HepG2 (cell line): ENCODE measurements around the gene GDF15. TPM values are rescaled to one million over a fixed set of nuclear protein-coding genes. Genes with fewer than 3 reads are reported as not detected.

Experiments used
- CCDC6 ChIP-seq: sonication (generic); formaldehyde crosslinking; IDR thresholded peaks from 2 replicates; pipeline ENCODE4 v1.8.1; 2022; ENCODE audit warnings: mild to moderate bottlenecking, missing genetic modification reagents, moderate library complexity
- EP300 ChIP-seq, 3 experiments: sonication (generic) in 1 of 3; formaldehyde crosslinking in 1 of 3; IDR thresholded peaks; 2 replicates each; pipeline versions ENCODE4 v1.5.1 to v1.6.1; 2011 to 2020; ENCODE audit warnings: low read depth in 2 of 3, low read length in 2 of 3, borderline replicate concordance in 1 of 3, improper control_type of control experiment in 1 of 3, mild to moderate bottlenecking in 1 of 3, missing genetic modification reagents in 1 of 3, moderate library complexity in 1 of 3
- FOXK1 ChIP-seq: sonication (generic); formaldehyde crosslinking; IDR thresholded peaks from 2 replicates; pipeline ENCODE4 v1.4.0; 2020; ENCODE audit warnings: low read depth, missing genetic modification reagents, borderline replicate concordance
- GZF1 ChIP-seq: sonication (generic); formaldehyde crosslinking; IDR thresholded peaks from 2 replicates; pipeline ENCODE4 v1.5.1; 2020; ENCODE audit warnings: mild to moderate bottlenecking, missing genetic modification reagents
- MBD4 ChIP-seq: IDR thresholded peaks from 2 replicates; pipeline ENCODE4 v1.6.1; 2012; ENCODE audit warnings: low read length, inconsistent platforms, borderline replicate concordance
- MYC ChIP-seq: sonication (generic); formaldehyde crosslinking; IDR thresholded peaks from 2 replicates; pipeline ENCODE4 v1.9.0; 2021; ENCODE audit warnings: missing genetic modification reagents, borderline replicate concordance
- NR2F2 ChIP-seq: IDR thresholded peaks from 2 replicates; pipeline ENCODE4 v1.6.1; 2012; ENCODE audit warnings: low read depth, inconsistent platforms, borderline replicate concordance
- RARA ChIP-seq: IDR thresholded peaks from 2 replicates; pipeline ENCODE4 v1.6.1; 2016; ENCODE audit warnings: missing genetic modification reagents, missing compliant biosample characterization
- SKIL ChIP-seq: sonication (generic); formaldehyde crosslinking; IDR thresholded peaks from 2 replicates; pipeline ENCODE4 v1.8.0; 2022; ENCODE audit warnings: missing genetic modification reagents, mild to moderate bottlenecking, moderate library complexity, borderline replicate concordance
- SP5 ChIP-seq: IDR thresholded peaks from 2 replicates; pipeline ENCODE4 v1.6.1; 2016; ENCODE audit warnings: low read depth, borderline replicate concordance
- TBP ChIP-seq: sonication (generic); formaldehyde crosslinking; IDR thresholded peaks from 2 replicates; pipeline ENCODE4 v1.5.0; 2020; ENCODE audit warnings: missing genetic modification reagents
- TFAP4 ChIP-seq: sonication (generic); IDR thresholded peaks from 2 replicates; pipeline ENCODE4 v1.6.1; 2016; ENCODE audit warnings: low read depth, borderline replicate concordance
- ZFP37 ChIP-seq: sonication (generic); formaldehyde crosslinking; IDR thresholded peaks from 2 replicates; pipeline ENCODE4 v1.4.0; 2020; ENCODE audit warnings: missing genetic modification reagents, borderline replicate concordance
- ZFX ChIP-seq: sonication (generic); formaldehyde crosslinking; IDR thresholded peaks from 2 replicates; pipeline ENCODE4 v1.4.0; 2020; ENCODE audit warnings: mild to moderate bottlenecking, low read depth, missing genetic modification reagents, moderate library complexity
- ZHX1 ChIP-seq: sonication (generic); formaldehyde crosslinking; IDR thresholded peaks from 2 replicates; pipeline ENCODE4 v1.8.1; 2022; ENCODE audit warnings: low read depth, mild to moderate bottlenecking, missing genetic modification reagents
- ZMAT5 ChIP-seq: sonication (generic); formaldehyde crosslinking; IDR thresholded peaks from 2 replicates; pipeline ENCODE4 v1.5.0; 2020; ENCODE audit warnings: mild to moderate bottlenecking, low read depth, missing genetic modification reagents, borderline replicate concordance
- ZNF207 ChIP-seq: fragments of 450-650 bp; IDR thresholded peaks from 2 replicates; pipeline ENCODE4 v1.6.1; 2016; ENCODE audit warnings: antibody characterized with exemption, borderline replicate concordance
- ZNF569 ChIP-seq: sonication (generic); formaldehyde crosslinking; IDR thresholded peaks from 2 replicates; pipeline ENCODE4 v1.5.0; 2020; ENCODE audit warnings: mild to moderate bottlenecking, missing genetic modification reagents, moderate library complexity, borderline replicate concordance
- ZNF737 ChIP-seq: sonication (generic); formaldehyde crosslinking; IDR thresholded peaks from 2 replicates; pipeline ENCODE4 v1.5.0; 2020; ENCODE audit warnings: missing genetic modification reagents, mild to moderate bottlenecking, borderline replicate concordance
- ZNF747 ChIP-seq: sonication (generic); formaldehyde crosslinking; IDR thresholded peaks from 2 replicates; pipeline ENCODE4 v1.8.1; 2023; ENCODE audit warnings: missing genetic modification reagents, mild to moderate bottlenecking, borderline replicate concordance
- polyA plus RNA-seq, 8 experiments: library from polyadenylated mRNA; depleted of rRNA in 3 of 8; stranded (reverse) in 7 of 8; unstranded in 1 of 8; fragments of >200 nt; fragmentation: Illumina TruSeq in 4 of 8; extraction: Trizol in 4 of 8; gene quantifications; 2 replicates each; pipeline versions ENCODE4 v1.2.1 to v1.2.3, GENCODE V29; 2011 to 2016; ENCODE audit warnings: low read depth in 4 of 8, missing spikeins in 1 of 8, mixed read lengths in 1 of 8; ENCODE audit not compliant: insufficient read depth in 1 of 8
- total RNA-seq, 5 experiments: library from RNA; depleted of rRNA; stranded (reverse); fragments of >200 nt; fragmentation: Illumina TruSeq; extraction: Trizol; gene quantifications; 2 replicates each; pipeline ENCODE4 v1.2.3, GENCODE V29; 2016; ENCODE audit warnings: low read depth in 1 of 5

The GDF15 gene
- total and polyA plus RNA-seq, 2 of the 13 experiments (the other 11 are each of a cell fraction or from before 2014, with no cell fraction given), result 146 to 422 TPM

GRCh38 chr19:18414504-18415177, 28.7 kb downstream of the GDF15 start (continued):
- TF ChIP-seq EP300 (IDR thresholded peaks at IDR 0.05; ENCODE audit: low read depth in 2 of 2, low read length in 2 of 2) (no peak), EP300 (CRISPR knock-in tag; IDR thresholded peaks at IDR 0.05; ENCODE audit: borderline replicate concordance) (no peak), ZNF207 (no peak), FOXK1 (CRISPR knock-in tag) (no peak), ZHX1 (CRISPR knock-in tag) (no peak), TFAP4 (peak; percentile 81; the same call in 1 of the 2 replicates), ZFP37 (CRISPR knock-in tag) (no peak), ZNF737 (CRISPR knock-in tag) (no peak), SKIL (CRISPR knock-in tag) (peak; percentile 65; the same call in 1 of the 2 replicates), MBD4 (no peak), RARA (peak; percentile 96), ZMAT5 (CRISPR knock-in tag) (no peak), CCDC6 (CRISPR knock-in tag) (no peak), ZNF569 (CRISPR knock-in tag) (no peak), GZF1 (CRISPR knock-in tag) (no peak), ZNF747 (no peak), MYC (no peak), ZFX (peak; percentile 32; the same call in 1 of the 2 replicates), NR2F2 (0 out of 2 replicates have a peak, but pooled peaks have one; percentile 34), TBP (CRISPR knock-in tag) (no peak), SP5 (CRISPR knock-in tag) (peak; percentile 19; the same call in 1 of the 2 replicates)
